Large intestine (tissue), 3 donors: ENCODE measurements around the gene CAPZB. TPM values are rescaled to one million over a fixed set of nuclear protein-coding genes. Genes with fewer than 3 reads are reported as not detected.
A peak's percentile ranks its signal among the peaks of the same experiment; 100 is the strongest.

Experiments used
- DNase-seq, 2 donors: peaks; one replicate each; pipeline versions ENCODE4 v3.0.0 to v3.0.0-alpha.2; 2013
- H3K27ac ChIP-seq: one replicate; pipeline ENCODE4 v1.5.1; 2013; ENCODE audit warnings: low read length
- H3K27me3 ChIP-seq: 2 replicates; pipeline ENCODE4 v1.6.1; 2013; ENCODE audit warnings: low read length; ENCODE audit not compliant: control insufficient read depth, insufficient read depth
- H3K36me3 ChIP-seq: 2 replicates; pipeline ENCODE4 v1.6.1; 2013; ENCODE audit warnings: low read length; ENCODE audit not compliant: control insufficient read depth, insufficient read depth
- H3K4me1 ChIP-seq: one replicate; pipeline ENCODE4 v1.6.1; 2013; ENCODE audit warnings: low read length; ENCODE audit not compliant: control insufficient read depth, insufficient read depth
- H3K4me3 ChIP-seq: one replicate; pipeline ENCODE4 v1.5.1; 2013; ENCODE audit warnings: low read length
- H3K9me3 ChIP-seq: one replicate; pipeline ENCODE4 v1.6.1; 2013; ENCODE audit warnings: mild to moderate bottlenecking, low read depth, low read length, moderate library complexity; ENCODE audit not compliant: control insufficient read depth
- WGBS: methylation state at CpG from one replicate; pipeline ENCODE4 v1.1.5; 2013; ENCODE audit warnings: low lambda C conversion rate; ENCODE audit not compliant: insufficient coverage; 5-methylcytosine and 5-hydroxymethylcytosine counted together
- polyA plus RNA-seq: library from polyadenylated mRNA; unstranded; fragments of 120-200 nt; gene quantifications from one replicate; pipeline ENCODE4 v1.2.1, GENCODE V29; 2013

The CAPZB gene
- polyA plus RNA-seq, 1 donor: 245 TPM

GRCh38 chr1:19452221-19452663, 33.1 kb downstream of the CAPZB start:
- Histone ChIP-seq H3K4me3 (no peak overlapping the region), H3K9me3 (no peaks in the 10 kb centered on the region), H3K27ac (no peak overlapping the region), H3K36me3 (peaks cover 17% of the 10 kb centered on the region), H3K27me3 (no peaks in the 10 kb centered on the region), H3K4me1 (peaks cover 7% of the 10 kb centered on the region)
- DNase-seq: no peak
- WGBS: no CpG with 5 or more reads among the region's 12 CpGs

- peaks cover 17% of the 10 kb centered on the region for H3K36me3 ChIP-seq
- no peak overlapping the region for H3K4me3 ChIP-seq
- DNase-seq: peak in 1 of 2 donors; percentile 50
- H3K9me3 ChIP-seq: no peaks in the 10 kb centered on the region
- H3K27me3 ChIP-seq: no peaks in the 10 kb centered on the region
- WGBS: no CpG with 5 or more reads among the region's 6 CpGs
- peaks cover 10% of the 10 kb centered on the region for H3K4me1 ChIP-seq
- H3K27ac ChIP-seq: peak overlapping the region; percentile 7
Measured at GRCh38 chr1:19450811-19451515, 34.4 kb downstream of the CAPZB start.

- Histone ChIP-seq H3K4me1 (peaks cover 15% of the 10 kb centered on the region), H3K27me3 (no peaks in the 10 kb centered on the region), H3K36me3 (peaks cover 17% of the 10 kb centered on the region), H3K9me3 (no peaks in the 10 kb centered on the region), H3K4me3 (no peak overlapping the region), H3K27ac (no peak overlapping the region)
- WGBS: 71% methylated on average over 4 of the region's 13 CpGs
- DNase-seq: no peak
Measured at GRCh38 chr1:19449454-19450228, 35.7 kb downstream of the CAPZB start.

- Histone ChIP-seq H3K4me1 (peaks cover 12% of the 10 kb centered on the region), H3K4me3 (no peak overlapping the region), H3K9me3 (no peaks in the 10 kb centered on the region), H3K27me3 (no peaks in the 10 kb centered on the region), H3K36me3 (peaks cover 17% of the 10 kb centered on the region), H3K27ac (peak overlapping the region; percentile 4)
- WGBS: 50% methylated on average over 1 of the region's 19 CpGs
- peak; percentile 44 to 52 for DNase-seq
Measured at GRCh38 chr1:19448491-19449439, 36.6 kb downstream of the CAPZB start.

- peaks cover 17% of the 10 kb centered on the region for H3K36me3 ChIP-seq
- peaks cover 12% of the 10 kb centered on the region for H3K4me1 ChIP-seq
- no peaks in the 10 kb centered on the region for H3K27me3 ChIP-seq
- H3K4me3 ChIP-seq: no peak overlapping the region
- no peaks in the 10 kb centered on the region for H3K9me3 ChIP-seq
- no peak for DNase-seq
- H3K27ac ChIP-seq: no peak overlapping the region
- WGBS: no CpG with 5 or more reads among the region's 9 CpGs
Measured at GRCh38 chr1:19447550-19447949, 37.8 kb downstream of the CAPZB start.

GRCh38 chr1:19445417-19446342, 39.7 kb downstream of the CAPZB start:
- H3K4me3 ChIP-seq: no peak overlapping the region
- WGBS: 71% methylated on average over 4 of the region's 13 CpGs
- no peaks in the 10 kb centered on the region for H3K27me3 ChIP-seq
- H3K36me3 ChIP-seq: peaks cover 17% of the 10 kb centered on the region
- no peaks in the 10 kb centered on the region for H3K9me3 ChIP-seq
- peaks cover 15% of the 10 kb centered on the region for H3K4me1 ChIP-seq
- no peak overlapping the region for H3K27ac ChIP-seq
- peak in 1 of 2 donors; percentile 32 for DNase-seq

GRCh38 chr1:19444296-19445021, 40.9 kb downstream of the CAPZB start:
- Histone ChIP-seq H3K4me1 (peaks cover 16% of the 10 kb centered on the region), H3K9me3 (no peaks in the 10 kb centered on the region), H3K4me3 (no peak overlapping the region), H3K27me3 (no peaks in the 10 kb centered on the region), H3K27ac (no peak overlapping the region), H3K36me3 (peaks cover 20% of the 10 kb centered on the region)
- no peak for DNase-seq
- no CpG with 5 or more reads among the region's 10 CpGs for WGBS

GRCh38 chr1:19443326-19443725, 42.0 kb downstream of the CAPZB start:
- Histone ChIP-seq H3K27ac (no peak overlapping the region), H3K36me3 (peaks cover 11% of the 10 kb centered on the region), H3K4me3 (no peak overlapping the region), H3K9me3 (no peaks in the 10 kb centered on the region), H3K27me3 (no peaks in the 10 kb centered on the region), H3K4me1 (peaks cover 20% of the 10 kb centered on the region)
- no peak for DNase-seq
- 80% methylated on average over 1 of the region's 4 CpGs for WGBS
